HG02981 (cell line): ENCODE measurements around the gene DACH2.

Experiments used
- ATAC-seq: cut with Tn5 transposase; IDR thresholded peaks from one replicate; pipeline ENCODE4 v1.9.1; 2021; ENCODE audit warnings: mild to moderate bottlenecking, moderate library complexity; ENCODE audit not compliant: unreplicated experiment

DACH2 gene

DNA sequence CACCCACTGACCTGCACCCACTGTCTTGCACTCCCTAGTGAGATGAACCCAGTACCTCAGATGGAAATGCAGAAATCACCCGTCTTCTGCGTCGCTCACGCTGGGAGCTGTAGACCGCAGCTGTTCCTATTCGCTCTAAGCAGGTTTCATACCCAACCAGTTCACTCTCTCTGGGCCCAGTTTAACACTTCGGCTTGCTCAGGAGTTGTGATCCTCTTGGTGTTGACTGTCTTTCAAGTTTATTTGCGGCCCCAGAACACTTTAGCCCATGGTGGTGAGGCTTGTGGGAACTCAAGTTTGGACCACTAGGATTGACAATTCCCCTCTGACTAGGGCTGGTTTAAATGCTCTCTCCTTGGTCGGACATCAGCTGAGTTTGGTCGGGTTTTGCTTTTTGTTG, 147.0 kb downstream of the DACH2 start:
- ATAC-seq = no peak

DNA sequence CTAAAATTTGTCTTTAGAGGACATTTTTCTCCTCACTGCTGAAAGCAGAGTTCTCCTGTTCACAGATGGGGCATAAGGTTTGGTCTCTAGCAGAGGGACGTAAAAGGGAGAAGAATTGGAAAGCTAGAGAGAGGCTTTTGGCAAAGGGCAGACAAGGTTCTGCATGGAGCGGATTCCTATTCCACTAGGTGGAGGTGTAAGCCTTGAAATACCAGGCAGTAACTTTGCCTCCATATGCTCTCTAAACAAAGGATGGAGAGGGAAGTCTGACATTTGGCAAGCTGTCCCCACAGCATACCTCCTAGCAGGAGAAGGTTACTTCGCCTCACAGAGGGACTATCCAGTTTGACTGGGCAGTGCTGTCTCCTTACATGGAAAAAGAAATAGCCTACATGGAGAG, 174.7 kb downstream of the DACH2 start:
- no peak for ATAC-seq

GRCh38 chrX:86329174-86329573, 180.9 kb downstream of the DACH2 start:
- no peak for ATAC-seq

DNA sequence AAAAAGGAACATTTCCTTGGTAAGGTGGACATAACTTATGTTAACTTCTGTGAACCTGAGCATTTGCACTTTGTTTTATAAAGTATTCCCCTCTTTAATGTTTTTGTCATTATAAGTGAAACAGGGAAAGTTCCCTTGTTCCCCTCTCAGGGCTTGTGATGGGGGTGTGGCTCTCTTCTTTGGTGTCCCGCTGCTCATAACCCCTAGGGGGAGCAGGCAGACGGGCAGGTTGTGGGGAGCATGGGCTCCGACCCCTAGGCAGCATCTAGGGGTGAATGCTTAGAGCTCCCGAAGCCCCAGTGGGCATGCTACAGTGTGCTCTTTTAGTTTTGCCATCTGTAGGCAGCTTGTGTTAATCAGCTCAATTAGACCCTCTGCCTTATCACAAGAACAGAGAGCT, 200.4 kb downstream of the DACH2 start:
- ATAC-seq = no peak

DNA sequence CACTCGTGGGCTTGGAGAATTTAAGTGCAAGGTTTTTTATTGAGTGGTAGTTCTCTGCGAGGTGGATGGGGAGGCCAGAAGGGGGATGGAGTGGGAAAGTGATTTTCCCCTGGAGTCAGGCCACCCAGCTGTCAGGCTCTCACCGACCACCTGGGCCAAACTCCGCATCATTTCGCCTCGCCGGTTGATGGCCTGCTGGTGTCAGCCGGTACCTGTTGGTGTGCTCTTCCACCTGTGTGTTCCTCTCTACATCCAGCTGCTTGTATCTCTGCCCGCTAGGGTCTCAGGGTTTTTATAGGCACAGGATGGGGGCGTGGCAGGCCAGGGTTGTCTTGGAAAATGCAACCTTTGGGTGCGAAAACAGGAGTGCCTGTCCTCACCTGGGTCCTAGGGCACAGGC, 200.9 kb downstream of the DACH2 start:
- ATAC-seq = no peak

DNA sequence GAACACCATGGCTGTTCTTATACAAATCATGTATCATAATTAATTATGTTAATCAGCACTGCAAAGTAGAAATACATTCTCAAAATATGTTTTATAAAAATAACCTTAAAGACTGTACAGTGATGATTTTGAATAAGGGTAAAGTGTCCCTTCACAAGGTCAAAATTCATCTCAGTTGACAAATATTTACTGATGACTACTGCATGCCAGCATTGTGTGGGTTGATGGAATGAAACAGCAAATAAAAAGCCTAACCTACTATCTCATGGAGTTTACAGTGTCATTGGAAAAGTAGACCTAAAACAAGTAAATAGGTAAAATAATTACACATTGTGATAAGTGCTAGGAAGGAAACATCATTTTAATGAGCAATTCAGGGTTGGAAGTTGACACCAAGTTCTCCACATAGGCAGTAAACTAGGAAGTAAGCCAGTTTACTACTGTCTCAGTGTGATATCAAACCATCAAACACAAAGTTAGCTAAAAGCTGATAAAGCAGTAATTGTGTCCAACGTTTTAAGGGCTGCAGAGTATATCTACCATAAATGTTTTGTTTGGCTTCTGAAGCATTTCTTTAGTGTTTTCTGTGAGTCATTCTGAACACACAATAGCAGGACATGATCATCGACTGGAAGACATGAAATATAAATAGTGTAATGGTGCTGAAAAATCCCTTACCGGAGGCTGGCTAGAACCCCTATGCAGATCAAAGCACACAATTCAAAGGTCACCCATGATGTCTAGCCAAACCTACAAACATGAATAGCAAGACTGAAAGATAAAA, 221.8 kb downstream of the DACH2 start:
- no peak for ATAC-seq

DNA sequence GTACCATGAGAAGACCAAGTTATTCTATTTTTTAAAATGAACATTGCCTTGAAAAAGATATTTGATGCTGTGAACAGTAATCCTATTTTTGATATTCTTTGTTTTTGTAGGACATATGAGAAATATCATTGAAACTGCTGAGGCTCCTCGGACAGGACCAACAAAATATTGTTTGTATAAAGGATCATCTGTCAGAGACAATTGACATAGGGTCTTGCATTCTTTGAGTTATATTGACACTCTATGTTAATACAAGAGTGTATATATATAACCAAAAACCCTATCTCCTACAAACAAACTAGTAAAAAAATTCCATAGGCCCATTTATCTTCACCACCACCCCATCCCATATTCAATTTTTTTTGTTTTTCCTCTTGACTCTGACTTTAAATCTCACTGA, 222.7 kb downstream of the DACH2 start:
- ATAC-seq = no peak

- no peak for ATAC-seq
These were observed 231.0 kb downstream of the DACH2 start for GRCh38 chrX:86379209-86379608.

- no peak for ATAC-seq
These were observed 235.7 kb downstream of the DACH2 start for GRCh38 chrX:86383681-86384540.

DNA sequence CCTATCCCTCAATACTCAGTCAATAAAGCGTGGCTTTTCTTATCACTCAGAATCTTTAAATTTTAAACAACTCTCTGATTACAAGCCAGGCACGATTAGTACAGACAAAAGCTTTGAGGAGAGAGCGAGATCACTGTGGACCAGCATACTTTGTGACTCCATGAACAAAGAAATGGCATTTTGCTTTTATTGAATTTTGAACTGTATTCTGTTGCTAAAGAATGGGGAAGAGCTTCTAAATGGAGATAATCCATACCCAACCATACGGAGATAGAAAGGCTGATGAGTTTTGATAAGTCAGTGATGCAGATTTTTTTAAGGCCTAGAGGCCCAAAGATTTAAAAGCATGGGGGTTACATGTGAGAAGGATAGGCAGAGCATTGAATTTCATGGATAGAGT, 259.1 kb downstream of the DACH2 start:
- no peak for ATAC-seq

- no peak for ATAC-seq
These were observed 273.5 kb downstream of the DACH2 start for GRCh38 chrX:86421771-86422170.

DNA sequence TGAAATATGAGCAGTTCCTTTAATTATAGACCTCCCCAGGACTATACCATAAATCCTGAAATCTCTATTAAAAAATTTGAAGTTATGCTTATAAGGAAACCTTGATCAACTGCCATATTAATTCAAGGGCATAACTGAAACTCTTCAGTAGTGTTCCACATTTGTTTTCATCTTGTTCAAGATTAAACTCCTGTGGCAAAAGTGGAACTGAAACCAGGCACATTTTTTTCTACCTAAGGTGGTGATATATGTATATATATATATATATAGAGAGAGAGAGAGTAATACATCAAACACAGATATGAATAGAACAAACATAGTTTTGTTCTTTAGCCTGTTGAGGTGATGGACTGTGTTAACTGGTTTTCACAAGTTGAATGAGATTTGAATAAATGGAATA, 287.9 kb downstream of the DACH2 start:
- ATAC-seq = no peak

- no peak for ATAC-seq
These were observed 307.2 kb downstream of the DACH2 start for GRCh38 chrX:86455495-86455894.

GRCh38 chrX:86460760-86461159, 312.5 kb downstream of the DACH2 start:
- ATAC-seq = no peak

DNA sequence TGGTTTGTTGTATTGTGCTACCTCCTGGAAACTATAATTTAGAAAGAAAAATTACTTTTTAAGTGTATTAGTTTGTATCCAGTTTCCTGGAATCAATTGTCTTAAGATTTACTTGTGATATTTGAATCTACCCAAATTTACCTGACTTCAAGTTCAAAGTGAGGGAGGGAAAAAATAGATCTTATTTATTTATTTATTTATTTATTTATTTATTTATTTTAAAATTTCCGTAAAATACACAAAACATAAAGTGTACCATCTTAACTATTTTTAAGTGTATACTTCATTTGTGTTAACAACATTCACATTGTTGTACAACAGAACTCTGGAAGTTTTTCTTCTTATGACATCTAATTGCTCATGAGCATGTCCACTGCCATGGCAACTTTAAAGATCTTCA, 356.0 kb downstream of the DACH2 start:
- no peak for ATAC-seq

DNA sequence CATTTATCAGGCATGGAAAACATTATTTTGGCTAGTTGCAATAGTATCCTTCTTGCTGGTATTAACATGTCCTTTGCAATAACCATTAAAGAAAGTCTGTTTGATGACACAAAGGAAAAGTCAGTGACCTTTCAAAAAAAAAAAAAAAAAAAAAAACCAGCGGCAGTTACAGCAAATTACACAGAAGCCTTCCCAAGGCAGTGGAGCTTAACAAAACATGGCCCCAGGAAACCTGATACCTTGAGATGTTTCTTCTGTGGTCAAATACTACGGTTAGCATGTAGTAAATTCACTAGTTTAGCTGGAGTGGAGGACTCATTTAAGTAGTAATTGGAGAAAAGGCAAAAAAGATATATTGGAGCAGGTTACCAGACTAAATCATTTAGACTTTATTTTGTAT, 359.1 kb downstream of the DACH2 start:
- no peak for ATAC-seq

DNA sequence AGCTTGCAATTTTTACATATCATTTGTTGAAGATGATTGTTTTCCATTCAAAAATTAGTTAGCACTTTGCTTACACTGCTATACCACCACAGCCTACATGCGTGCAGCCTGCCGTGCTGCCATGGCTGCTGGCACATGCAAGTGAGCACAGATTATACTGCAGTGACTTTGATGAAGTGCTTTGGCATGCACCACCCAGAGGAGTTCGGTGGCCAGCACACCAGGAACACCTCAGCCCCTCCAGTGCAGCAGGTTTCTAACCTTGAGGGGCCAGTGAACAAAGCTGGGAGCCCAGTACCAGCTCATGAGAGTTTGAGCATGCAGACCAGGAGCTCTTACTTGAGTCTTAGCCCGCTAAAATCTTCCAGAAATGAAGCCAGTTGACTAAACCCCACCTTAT, 431.5 kb downstream of the DACH2 start:
- no peak for ATAC-seq

DNA sequence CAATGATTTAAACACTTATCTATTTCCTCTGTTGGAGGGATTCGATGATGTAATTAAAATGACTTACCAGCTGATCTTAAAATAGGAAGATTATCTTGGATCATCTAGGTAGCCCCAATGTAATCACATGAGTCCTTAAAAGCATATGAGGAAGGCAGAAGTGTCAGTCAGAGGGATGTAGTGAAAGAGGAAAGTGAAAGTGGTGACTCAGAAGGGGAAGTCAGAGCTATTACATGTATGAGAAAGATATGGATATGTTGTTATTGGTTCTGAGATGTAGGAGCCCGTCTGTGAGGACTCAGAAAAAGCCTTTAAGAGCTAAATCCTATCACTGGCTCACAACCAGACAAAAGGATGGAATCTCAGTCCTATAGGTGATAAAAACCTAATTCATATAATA, 456.4 kb downstream of the DACH2 start:
- no peak for ATAC-seq

- no peak for ATAC-seq
These were observed 548.7 kb downstream of the DACH2 start for GRCh38 chrX:86696951-86697350.

DNA sequence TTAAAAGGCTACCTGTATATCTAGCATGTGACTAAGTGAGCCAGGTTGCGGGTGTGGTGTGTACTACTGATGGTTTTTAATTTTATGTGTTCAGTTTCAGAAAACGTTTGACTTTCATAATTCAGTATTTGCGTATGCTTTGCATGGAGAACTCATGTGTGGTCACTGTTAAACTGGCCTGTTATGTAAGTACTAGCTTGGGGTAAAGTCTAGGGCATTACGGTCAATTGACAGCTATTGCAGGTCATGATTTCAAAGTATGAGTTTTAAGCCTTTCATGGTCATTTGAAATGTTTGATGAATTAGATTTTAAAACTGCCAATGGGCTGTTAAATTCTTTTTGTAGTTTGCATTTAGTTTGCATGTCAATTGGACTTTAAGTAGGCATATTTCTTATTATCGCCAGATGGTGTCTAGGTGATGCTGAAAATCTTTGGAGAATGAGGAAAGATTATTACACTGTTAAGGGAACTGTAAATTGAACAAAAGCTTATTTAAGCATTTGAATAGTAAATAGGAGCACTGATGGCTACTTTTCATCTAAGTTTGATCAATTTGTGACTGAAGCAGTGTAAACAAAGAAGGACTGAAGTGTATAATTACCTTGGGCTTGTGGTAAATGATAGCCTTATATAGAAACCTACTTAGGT, 563.4 kb downstream of the DACH2 start:
- no peak for ATAC-seq

DNA sequence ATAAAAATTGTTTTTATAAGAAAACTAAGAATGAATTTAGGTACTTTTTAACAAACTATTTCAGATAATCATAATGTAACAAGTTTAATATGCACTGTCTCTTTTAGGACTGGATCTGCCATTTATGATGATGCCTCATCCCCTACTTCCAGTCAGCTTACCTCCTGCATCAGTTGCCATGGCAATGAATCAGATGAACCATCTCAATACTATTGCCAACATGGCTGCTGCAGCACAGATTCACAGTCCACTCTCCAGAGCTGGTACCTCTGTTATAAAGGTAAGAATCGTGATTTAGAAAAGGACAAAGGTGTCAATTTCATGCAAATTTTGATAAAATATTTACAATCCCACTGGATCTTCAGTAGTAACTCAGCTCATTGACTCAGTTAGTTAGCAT, 566.2 kb downstream of the DACH2 start:
- ATAC-seq = no peak

DNA sequence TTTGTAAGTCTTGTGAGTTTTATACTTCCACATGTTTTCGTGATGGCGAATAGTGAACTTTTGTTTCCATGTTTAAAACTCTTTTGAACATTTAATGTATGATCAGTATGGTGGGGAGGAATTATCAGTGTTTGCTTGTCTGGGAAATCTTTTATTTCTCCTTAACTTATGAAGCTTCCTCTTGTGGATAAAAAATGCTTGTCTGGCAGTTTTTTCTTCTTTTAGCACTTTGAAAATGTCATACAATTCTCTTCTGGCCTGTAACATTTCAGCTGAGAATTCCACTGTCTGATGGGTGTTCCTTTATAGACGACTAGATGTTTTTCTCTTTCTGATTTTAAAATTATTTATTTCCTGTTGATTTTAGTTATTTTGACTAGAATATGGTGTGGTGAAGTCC, 576.0 kb downstream of the DACH2 start:
- ATAC-seq = no peak
